K562 (cell line): ENCODE measurements around the gene RIPOR1. TPM values are rescaled to one million over a fixed set of nuclear protein-coding genes. Genes with fewer than 3 reads are reported as not detected.

ENCODE experiments used
- AFF1 ChIP-seq, 2 experiments: fragments of 450-650 bp; IDR thresholded peaks; 2 replicates each; pipeline ENCODE4 v1.6.1; 2018; ENCODE audit warnings: mild to moderate bottlenecking in 2 of 2, low read depth in 1 of 2; ENCODE audit not compliant: partially characterized antibody in 2 of 2
- ATF3 ChIP-seq, 2 experiments: fragments of 450-650 bp in 1 of 2; sonication (generic) in 1 of 2; formaldehyde crosslinking in 1 of 2; IDR thresholded peaks in 1 of 2; conservative IDR thresholded peaks in 1 of 2; 2 replicates each; pipeline versions ENCODE4 v1.6.1 to v1.8.1; 2016 to 2023; ENCODE audit warnings: mild to moderate bottlenecking in 2 of 2, moderate library complexity in 2 of 2, inconsistent platforms in 1 of 2, missing genetic modification reagents in 1 of 2
- CHCHD3 ChIP-seq: fragments of 250-450 bp; sonication (Bioruptor Pico); IDR thresholded peaks from 2 replicates; pipeline ENCODE4 v2.1.2; 2022; ENCODE audit warnings: mild to moderate bottlenecking
- MED1 ChIP-seq: sonication (generic); formaldehyde crosslinking; IDR thresholded peaks from 2 replicates; pipeline ENCODE4 v1.8.1; 2023; ENCODE audit warnings: missing genetic modification reagents, borderline replicate concordance
- SETDB1 ChIP-seq: IDR thresholded peaks from one replicate; pipeline ENCODE4 v1.6.1; 2012; ENCODE audit warnings: low read length, control low read depth, inconsistent platforms
- SIRT6 ChIP-seq: IDR thresholded peaks from one replicate; pipeline ENCODE4 v1.6.1; 2012; ENCODE audit warnings: low read depth, mild to moderate bottlenecking, control low read depth, inconsistent platforms, low read length, moderate library complexity
- TAL1 ChIP-seq: fragments of 450-650 bp; IDR thresholded peaks from 2 replicates; pipeline ENCODE4 v1.6.1; 2016; ENCODE audit warnings: mild to moderate bottlenecking
- ZBTB40 ChIP-seq, 2 experiments: fragments of 450-650 bp in 1 of 2; sonication (generic) in 1 of 2; formaldehyde crosslinking in 1 of 2; IDR thresholded peaks; 2 replicates each; pipeline versions ENCODE4 v1.7.1 to v1.9.0; 2016 to 2022; ENCODE audit warnings: inconsistent platforms in 1 of 2, mild to moderate bottlenecking in 1 of 2, missing genetic modification reagents in 1 of 2
- ZC3H11A ChIP-seq: IDR thresholded peaks from 2 replicates; pipeline ENCODE4 v1.6.1; 2012; ENCODE audit warnings: low read depth, low read length, improper control_type of control experiment
- ZNF449 ChIP-seq: fragments of 250-450 bp; sonication (Bioruptor Pico); IDR thresholded peaks from 2 replicates; pipeline ENCODE4 v1.8.0; 2022; ENCODE audit warnings: moderate library complexity, mild to moderate bottlenecking, inconsistent platforms
- polyA plus RNA-seq, 8 experiments: library from polyadenylated mRNA; depleted of rRNA in 4 of 8; stranded (reverse) in 5 of 8; unstranded in 3 of 8; fragments of >200 nt; fragmentation: Nextera tagmentation in 2 of 8; fragmentation: Illumina TruSeq in 1 of 8; extraction: Ambion mirVana in 2 of 8; extraction: Trizol in 1 of 8; gene quantifications; 2 replicates each; pipeline versions ENCODE4 v1.2.1 to v1.2.3, GENCODE V29; 2011 to 2014; ENCODE audit warnings: inconsistent platforms in 1 of 8, missing spikeins in 1 of 8
- total RNA-seq, 7 experiments: library from RNA; depleted of rRNA in 6 of 7; stranded (reverse); fragments of >200 nt in 6 of 7; fragmentation: Illumina TruSeq in 2 of 7; extraction: Trizol in 2 of 7; gene quantifications; 2 replicates each; pipeline versions ENCODE4 v1.2.1 to v1.2.3, GENCODE V29; 2011 to 2021; ENCODE audit warnings: low replicate concordance in 1 of 7

The RIPOR1 gene
- total and polyA plus RNA-seq, 9 of the 15 experiments (the other 6 are each of a cell fraction or from before 2014, with no cell fraction given), result 0.36 to 31.1 (median 3.0) TPM

- peak in 1 of 2 experiments; percentile 24 for TF ChIP-seq AFF1 (IDR thresholded peaks at IDR 0.05; ENCODE audit: low read depth in 1 of 2, partially characterized antibody in 2 of 2)
- no peak for TF ChIP-seq MED1 (CRISPR knock-in tag)
- TF ChIP-seq TAL1, result 0 out of 2 replicates have a peak, but pooled peaks have one; percentile 2
- TF ChIP-seq ZC3H11A, result no peak
- TF ChIP-seq ZBTB40 (IDR thresholded peaks at IDR 0.05), result no peak
- no peak for TF ChIP-seq ZBTB40 (CRISPR knock-in tag; IDR thresholded peaks at IDR 0.05)
- TF ChIP-seq ZNF449, result no peak
- no peak for TF ChIP-seq SETDB1
- TF ChIP-seq SIRT6, result no peak
- no peak for TF ChIP-seq ATF3 (IDR thresholded peaks at IDR 0.05)
- no peak for TF ChIP-seq ATF3 (CRISPR knock-in tag; conservative IDR thresholded peaks at IDR 0.05)
- no peak for TF ChIP-seq CHCHD3 (CRISPR knock-in tag)
Observed at GRCh38 chr16:67481561-67482232, 46.9 kb upstream of the RIPOR1 start (continued).
